IMR-90 (cell line): ENCODE measurements around the gene NXPH3. TPM values are rescaled to one million over a fixed set of nuclear protein-coding genes. Genes with fewer than 3 reads are reported as not detected.

Experiments used
- ATAC-seq: fragments of 200-7000 bp; cut with Tn5 transposase; 2 replicates; pipeline ENCODE4 v1.9.1; 2020; ENCODE audit warnings: low read depth, mild to moderate bottlenecking, moderate library complexity
- BruUV-seq: library from RNA; stranded (reverse); fragments of 400-500 nt; replicated peaks from 2 replicates; lab custom pipeline; 2021; lab: Mats Ljungman, UMichigan
- CTCF ChIA-PET: fragments of 300-600 bp; formaldehyde crosslinking; extraction: SDS; loops from one replicate; lab custom pipeline; 2021; ENCODE audit warnings: antibody characterized with exemption; lab: Yijun Ruan, JAX
- POLR2A ChIA-PET: fragments of 300-600 bp; sonication (Branson Sonifier 250); formaldehyde crosslinking; loops from one replicate; lab custom pipeline; 2022; ENCODE audit warnings: antibody characterized with exemption; ENCODE audit not compliant: unreplicated experiment; lab: Charles Lee
- DNase-seq: peaks from one replicate; pipeline ENCODE4 v3.0.0; 2013
- H2AFZ ChIP-seq: replicated peaks from 2 replicates; pipeline ENCODE3; 2013; ENCODE audit warnings: low read length, mild to moderate bottlenecking; ENCODE audit not compliant: poor library complexity
- H2AK5ac ChIP-seq: 2 replicates; pipeline ENCODE4 v1.6.1; 2013; ENCODE audit warnings: low read depth, low read length, inconsistent platforms
- H2AK9ac ChIP-seq: replicated peaks from 2 replicates; pipeline ENCODE3; 2013; ENCODE audit warnings: mild to moderate bottlenecking, low read depth, low read length, moderate library complexity; ENCODE audit not compliant: poor library complexity
- H2BK120ac ChIP-seq: 2 replicates; pipeline ENCODE4 v1.6.1; 2013; ENCODE audit warnings: low read depth, low read length, inconsistent platforms
- H2BK15ac ChIP-seq: 3 replicates; pipeline ENCODE4 v1.6.1; 2013; ENCODE audit warnings: low read depth, low read length, inconsistent platforms
- H2BK20ac ChIP-seq: 2 replicates; pipeline ENCODE4 v1.6.1; 2013; ENCODE audit warnings: low read depth, mild to moderate bottlenecking, inconsistent platforms, low read length, moderate library complexity
- H2BK5ac ChIP-seq: 2 replicates; pipeline ENCODE4 v1.6.1; 2013; ENCODE audit warnings: mild to moderate bottlenecking, low read depth, low read length, inconsistent platforms; ENCODE audit not compliant: poor library complexity, severe bottlenecking
- H3K14ac ChIP-seq: replicated peaks from 2 replicates; pipeline ENCODE4 v1.6.1; 2013; ENCODE audit warnings: low read depth, low read length, inconsistent platforms
- H3K18ac ChIP-seq: 2 replicates; pipeline ENCODE4 v1.6.1; 2013; ENCODE audit warnings: low read depth, low read length, control low read depth
- H3K23ac ChIP-seq: 2 replicates; pipeline ENCODE4 v1.6.1; 2013; ENCODE audit warnings: low read depth, low read length, inconsistent platforms
- H3K27ac ChIP-seq: 2 replicates; pipeline ENCODE4 v1.5.1; 2013; ENCODE audit warnings: mild to moderate bottlenecking, control low read depth, low read length; ENCODE audit not compliant: insufficient read depth
- H3K27me3 ChIP-seq: 2 replicates; pipeline ENCODE4 v1.6.1; 2013; ENCODE audit warnings: low read length; ENCODE audit not compliant: control insufficient read depth, insufficient read depth
- H3K36me3 ChIP-seq: 2 replicates; pipeline ENCODE4 v1.6.1; 2013; ENCODE audit warnings: low read length, mixed read lengths; ENCODE audit not compliant: control insufficient read depth, insufficient read depth
- H3K4ac ChIP-seq: 2 replicates; pipeline ENCODE4 v1.6.1; 2013; ENCODE audit warnings: low read depth, low read length, inconsistent platforms
- H3K4me1 ChIP-seq: 2 replicates; pipeline ENCODE4 v1.6.1; 2013; ENCODE audit warnings: low read length, mixed read lengths; ENCODE audit not compliant: control insufficient read depth, insufficient read depth
- H3K4me2 ChIP-seq: 2 replicates; pipeline ENCODE4 v1.6.1; 2013; ENCODE audit warnings: low read depth, mild to moderate bottlenecking, control low read depth, low read length, moderate library complexity
- H3K4me3 ChIP-seq: 2 replicates; pipeline ENCODE4 v1.5.1; 2013; ENCODE audit warnings: low read depth, mild to moderate bottlenecking, control low read depth, low read length, moderate library complexity; ENCODE audit not compliant: insufficient read depth
- H3K56ac ChIP-seq: 2 replicates; pipeline ENCODE4 v1.6.1; 2013; ENCODE audit warnings: low read length, inconsistent platforms; ENCODE audit not compliant: insufficient read depth; ENCODE audit errors: extremely low read depth
- H3K79me1 ChIP-seq, 2 experiments: 2 replicates each; pipeline ENCODE4 v1.6.1; 2013; ENCODE audit warnings: low read length in 2 of 2, inconsistent platforms in 1 of 2, low read depth in 1 of 2
- H3K9ac ChIP-seq: 2 replicates; pipeline ENCODE4 v1.6.1; 2013; ENCODE audit warnings: low read depth, low read length, control low read depth
- H3K9me1 ChIP-seq: 2 replicates; pipeline ENCODE4 v1.6.1; 2013; ENCODE audit warnings: low read length, inconsistent platforms; ENCODE audit not compliant: insufficient read depth
- H3K9me3 ChIP-seq: 2 replicates; pipeline ENCODE4 v1.6.1; 2013; ENCODE audit warnings: low read length; ENCODE audit not compliant: control insufficient read depth, insufficient read depth
- H4K20me1 ChIP-seq: 2 replicates; pipeline ENCODE4 v1.6.1; 2013; ENCODE audit warnings: low read length, inconsistent platforms; ENCODE audit not compliant: insufficient read depth
- H4K5ac ChIP-seq: 2 replicates; pipeline ENCODE4 v1.6.1; 2013; ENCODE audit warnings: mild to moderate bottlenecking, low read depth, low read length, control low read depth
- H4K8ac ChIP-seq, 2 experiments: 2 replicates each; pipeline ENCODE4 v1.6.1; 2013; ENCODE audit warnings: low read depth in 2 of 2, low read length in 2 of 2, control low read depth in 1 of 2, inconsistent platforms in 1 of 2
- H4K91ac ChIP-seq: 2 replicates; pipeline ENCODE4 v1.6.1; 2013; ENCODE audit warnings: low read depth, low read length, inconsistent platforms; ENCODE audit not compliant: insufficient read depth
- POLR2A ChIP-seq: IDR thresholded peaks from 2 replicates; pipeline ENCODE4 v1.6.1; 2012; ENCODE audit warnings: mild to moderate bottlenecking, low read depth, low read length
- WGBS, 2 experiments: methylation state at CpG; one replicate each; pipeline versions ENCODE4 v1.1.5 to v1.1.7; 2013; ENCODE audit warnings: missing lambda C conversion rate in 2 of 2; ENCODE audit not compliant: insufficient read length in 1 of 2; ENCODE audit errors: extremely low coverage in 2 of 2; 5-methylcytosine and 5-hydroxymethylcytosine counted together
- dilution Hi-C: fragments of 300-500 bp; cut with HindIII; formaldehyde crosslinking; loops from one replicate; pipeline ENCODE4 v1.14.3; 2018; ENCODE audit warnings: low sequenced_read_pairs; ENCODE audit not compliant: unreplicated experiment
- in situ Hi-C: fragments of 300-500 bp; cut with MboI; formaldehyde crosslinking; loops from 3 replicates; pipeline ENCODE4 v1.14.3; 2019; ENCODE audit warnings: low sequenced_read_pairs, inconsistent platforms, mixed read lengths
- intact Hi-C: fragments of 100-400 bp; cut with micrococcal nuclease; formaldehyde crosslinking; loops from 2 replicates; pipeline ENCODE4 v1.10.0; 2022
- polyA plus RNA-seq, 3 experiments: library from polyadenylated mRNA; depleted of rRNA; stranded (reverse); fragments of >200 nt; gene quantifications; 2 replicates each; pipeline ENCODE4 v1.2.3, GENCODE V29; 2012; ENCODE audit warnings: low replicate concordance in 1 of 3
- total RNA-seq: library from RNA; depleted of rRNA; stranded (reverse); fragments of >200 nt; gene quantifications from 2 replicates; pipeline ENCODE4 v1.2.3, GENCODE V29; 2012

The NXPH3 gene
- total and polyA plus RNA-seq, 2 of the 4 experiments (the other 2 are of a cell fraction), result 0.18 to 0.31 TPM

GRCh38 chr17:49548051-49548505, 27.6 kb upstream of the NXPH3 start:
- Histone ChIP-seq H2AK9ac (no peak overlapping the region), H3K4me1 (no peaks in the 10 kb centered on the region), H3K18ac (no peak overlapping the region), H2BK5ac (no peak overlapping the region), H2BK15ac (no peak overlapping the region), H2AFZ (no peak overlapping the region), H4K20me1 (no peaks in the 10 kb centered on the region), H3K9me1 (no peaks in the 10 kb centered on the region), H3K14ac (no peak overlapping the region), H3K9ac (no peak overlapping the region), H3K4me3 (no peak overlapping the region), H4K91ac (no peak overlapping the region), H3K27me3 (peaks cover 55% of the 10 kb centered on the region), H4K8ac (no peak overlapping the region), H3K56ac (no peak overlapping the region), H2AK5ac (no peak overlapping the region), H3K4me2 (no peak overlapping the region), H3K9me3 (peaks cover 6% of the 10 kb centered on the region), H3K27ac (no peak overlapping the region), H2BK120ac (no peak overlapping the region), H3K79me1 (no peaks in the 10 kb centered on the region), H3K36me3 (no peaks in the 10 kb centered on the region), H3K4ac (no peak overlapping the region), H4K5ac (no peak overlapping the region), H2BK20ac (no peak overlapping the region), H3K23ac (no peak overlapping the region)
- no TSS peak for BruUV-seq
- ChIA-PET POLR2A (no interaction called here), CTCF (no interaction called here)
- in situ Hi-C loops (loop anchor here (10.0 kb wide), 1 partner anchor 233 kb away; no protein-coding TSS in a partner anchor), dilution Hi-C loops (no loop called here), intact Hi-C loops (loop anchor here (1.0 kb wide), 1 partner anchor 113 kb away; no protein-coding TSS in a partner anchor)
- ATAC-seq (no peak), DNase-seq (no peak)
- WGBS, 2 experiments, result 44% methylated on average over 8 of the region's 12 CpGs; no CpG with 5 or more reads in 1 of the 2 experiments
- no peak for TF ChIP-seq POLR2A
